ENCODE data around the gene MUC3A.
"Not testable (repeated sequence)": the region's sequence is repeated elsewhere in the genome, so short reads cannot be mapped to it uniquely, and the experiment has no call there.

The MUC3A gene, protein sequence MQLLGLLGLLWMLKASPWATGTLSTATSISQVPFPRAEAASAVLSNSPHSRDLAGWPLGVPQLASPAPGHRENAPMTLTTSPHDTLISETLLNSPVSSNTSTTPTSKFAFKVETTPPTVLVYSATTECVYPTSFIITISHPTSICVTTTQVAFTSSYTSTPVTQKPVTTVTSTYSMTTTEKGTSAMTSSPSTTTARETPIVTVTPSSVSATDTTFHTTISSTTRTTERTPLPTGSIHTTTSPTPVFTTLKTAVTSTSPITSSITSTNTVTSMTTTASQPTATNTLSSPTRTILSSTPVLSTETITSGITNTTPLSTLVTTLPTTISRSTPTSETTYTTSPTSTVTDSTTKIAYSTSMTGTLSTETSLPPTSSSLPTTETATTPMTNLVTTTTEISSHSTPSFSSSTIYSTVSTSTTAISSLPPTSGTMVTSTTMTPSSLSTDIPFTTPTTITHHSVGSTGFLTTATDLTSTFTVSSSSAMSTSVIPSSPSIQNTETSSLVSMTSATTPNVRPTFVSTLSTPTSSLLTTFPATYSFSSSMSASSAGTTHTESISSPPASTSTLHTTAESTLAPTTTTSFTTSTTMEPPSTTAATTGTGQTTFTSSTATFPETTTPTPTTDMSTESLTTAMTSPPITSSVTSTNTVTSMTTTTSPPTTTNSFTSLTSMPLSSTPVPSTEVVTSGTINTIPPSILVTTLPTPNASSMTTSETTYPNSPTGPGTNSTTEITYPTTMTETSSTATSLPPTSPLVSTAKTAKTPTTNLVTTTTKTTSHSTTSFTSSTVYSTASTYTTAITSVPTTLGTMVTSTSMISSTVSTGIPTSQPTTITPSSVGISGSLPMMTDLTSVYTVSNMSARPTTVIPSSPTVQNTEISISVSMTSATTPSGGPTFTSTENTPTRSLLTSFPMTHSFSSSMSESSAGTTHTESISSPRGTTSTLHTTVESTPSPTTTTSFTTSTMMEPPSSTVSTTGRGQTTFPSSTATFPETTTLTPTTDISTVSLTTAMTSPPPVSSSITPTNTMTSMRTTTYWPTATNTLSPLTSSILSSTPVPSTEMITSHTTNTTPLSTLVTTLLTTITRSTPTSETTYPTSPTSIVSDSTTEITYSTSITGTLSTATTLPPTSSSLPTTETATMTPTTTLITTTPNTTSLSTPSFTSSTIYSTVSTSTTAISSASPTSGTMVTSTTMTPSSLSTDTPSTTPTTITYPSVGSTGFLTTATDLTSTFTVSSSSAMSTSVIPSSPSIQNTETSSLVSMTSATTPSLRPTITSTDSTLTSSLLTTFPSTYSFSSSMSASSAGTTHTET (N-terminal part only)

DNA sequence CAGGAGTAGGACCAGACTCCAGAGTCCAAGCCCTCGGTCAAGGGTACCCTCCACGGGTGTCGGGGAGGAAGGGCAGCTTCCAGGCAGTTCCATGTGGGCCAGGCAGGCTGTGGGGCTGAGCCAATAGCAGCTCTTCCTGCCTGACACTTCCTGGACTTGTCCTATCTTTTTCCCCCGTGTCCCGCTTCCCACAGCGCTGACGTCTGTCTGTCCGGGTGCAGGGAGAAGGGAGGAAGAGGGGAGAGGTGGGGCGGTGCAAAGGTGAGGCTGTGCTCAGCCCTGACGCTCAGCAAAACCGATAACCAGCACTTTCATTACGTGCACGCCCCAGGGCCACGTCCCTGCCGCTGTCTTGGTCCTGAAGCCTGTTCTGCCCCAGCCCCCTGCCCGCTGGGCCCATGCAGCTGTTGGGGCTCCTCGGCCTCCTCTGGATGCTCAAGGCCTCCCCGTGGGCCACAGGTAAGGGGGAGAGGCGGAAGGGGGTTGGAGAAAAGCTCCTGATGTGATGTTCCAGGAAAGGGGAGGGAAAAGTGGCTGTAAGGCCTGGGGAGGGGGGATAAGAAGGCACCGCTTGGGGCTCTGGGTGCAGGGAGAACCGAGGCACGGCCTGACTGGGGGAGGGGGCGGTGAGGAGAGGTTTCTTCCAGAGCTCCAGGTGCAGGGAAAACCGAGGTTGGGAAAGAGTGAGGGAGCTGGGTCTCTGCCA is at the start of gene MUC3A:
MUC3A (plus strand) TSS at position 308 of the 706 bp plus-strand sequence; CDS start at position 399, 91 bp downstream.
- Histone ChIP-seq H3K9me3 (replicated peaks in 1 of 11) (peaks cover 0 to 4% (median under 1%) of the 10 kb centered on the region in 11 experiments; a peak in 2 of 22 replicates), H3K27ac (no peak within 1 kb of the TSS), H3K4me1 (peaks cover 14 to 48% (median 33%) of the 10 kb centered on the region in 10 experiments), H3K9ac (no peak within 1 kb of the TSS), H4K20me1 (no peaks in the 10 kb centered on the region), H3K4me2 (peak within 1 kb of the TSS in 7 of 11 experiments; percentile 17 to 82 (median 26); a peak in 11 of 22 replicates), H3K27me3 (no peaks in the 10 kb centered on the region), H3K36me3 (no peaks in the 10 kb centered on the region), H3K4me3 (no peak within 1 kb of the TSS)
- TF ChIP-seq Cebpa-rat (IDR thresholded peaks at IDR 0.05) = no peak

DNA sequence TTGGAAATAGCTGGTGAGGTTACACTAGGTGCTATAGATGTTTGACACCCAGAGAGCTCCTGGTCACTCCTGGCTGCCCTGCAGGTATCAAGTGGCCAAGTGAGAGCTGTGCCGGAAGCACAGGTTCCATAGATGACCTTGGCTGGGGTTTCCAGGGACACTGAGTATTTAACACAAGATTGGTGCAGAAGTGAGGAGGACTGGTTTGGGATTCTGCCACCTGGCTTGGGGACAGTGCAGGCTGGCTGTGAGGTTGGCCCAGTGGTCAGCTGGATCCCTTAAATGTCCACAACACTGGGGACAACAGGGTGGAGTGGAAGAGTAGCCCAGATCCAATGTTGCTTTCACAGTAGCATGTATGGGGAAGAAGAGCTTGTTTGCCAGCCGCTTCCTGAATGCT is 48.4 kb upstream of the MUC3A start:
- Histone ChIP-seq H4K20me1 (peaks cover 0 to 9% (median 5%) of the 10 kb centered on the region in 11 experiments; a peak in 7 of 22 replicates), H3K4me1 (peaks cover 0 to 17% (median 2%) of the 10 kb centered on the region in 10 experiments; a peak in 7 of 20 replicates), H3K27me3 (peaks cover 15 to 26% (median 24%) of the 10 kb centered on the region in 11 experiments), H3K27ac (no peak overlapping the region), H3K9me3 (replicated peaks in 1 of 11) (no peaks in the 10 kb centered on the region), H3K36me3 (no peaks in the 10 kb centered on the region), H3K4me2 (no peak overlapping the region), H3K4me3 (no peak overlapping the region), H3K9ac (no peak overlapping the region)
- no peak for TF ChIP-seq Cebpa-rat (IDR thresholded peaks at IDR 0.05)

DNA sequence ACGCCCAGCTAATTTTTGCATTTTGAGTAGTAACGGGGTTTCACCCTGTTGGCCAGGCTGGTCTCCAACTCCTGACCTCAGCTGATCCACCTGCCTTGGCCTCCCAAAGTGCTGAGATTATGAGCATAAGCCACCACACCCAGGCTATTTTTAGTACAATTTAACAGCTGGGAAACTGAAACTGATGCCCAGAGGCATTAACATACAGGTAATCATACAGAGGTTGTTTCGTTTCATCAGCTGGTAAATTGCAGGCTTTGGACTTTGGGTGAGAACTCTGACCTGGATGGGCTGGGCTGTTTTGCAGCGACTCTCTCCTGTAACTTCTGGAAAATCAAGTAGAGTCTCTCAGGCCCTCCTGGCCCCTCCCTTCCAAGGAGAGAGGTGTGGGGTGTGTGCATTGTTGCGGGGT is 47.4 kb upstream of the MUC3A start:
- peaks cover 6 to 17% (median 15%) of the 10 kb centered on the region in 11 experiments for H3K27me3 ChIP-seq
- H4K20me1 ChIP-seq = no peaks in the 10 kb centered on the region; a peak in 1 of 22 replicates
- no peaks in the 10 kb centered on the region for H3K36me3 ChIP-seq
- H3K4me2 ChIP-seq = no peak overlapping the region
- H3K4me3 ChIP-seq = no peak overlapping the region
- H3K9me3 ChIP-seq (replicated peaks in 1 of 11) = no peaks in the 10 kb centered on the region; a peak in 1 of 22 replicates
- no peak overlapping the region for H3K9ac ChIP-seq
- no peak overlapping the region for H3K27ac ChIP-seq
- H3K4me1 ChIP-seq = peaks cover 0 to 10% (median 0%) of the 10 kb centered on the region in 10 experiments; a peak in 2 of 20 replicates
- no peak for TF ChIP-seq Cebpa-rat (IDR thresholded peaks at IDR 0.05)

DNA sequence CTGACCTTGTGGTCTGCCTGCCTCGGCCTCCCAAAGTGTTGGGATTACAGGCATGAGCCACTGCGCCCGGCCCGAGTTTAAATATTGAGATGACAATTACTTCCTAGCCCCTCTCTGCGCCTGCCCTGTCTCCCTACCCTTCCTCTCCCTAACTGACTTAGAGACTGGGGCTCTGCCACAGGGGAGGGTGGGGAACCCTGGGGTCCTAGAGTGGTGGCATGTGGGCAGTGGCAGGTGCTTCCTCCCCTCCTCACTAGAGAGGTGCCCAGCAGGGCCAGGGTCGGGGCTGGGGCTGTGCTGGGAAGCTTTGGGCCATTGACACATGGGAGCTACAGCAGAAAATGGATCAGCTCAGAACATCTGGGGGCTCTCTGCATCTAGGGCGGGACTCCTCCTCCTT is 46.7 kb upstream of the MUC3A start:
- peaks cover 0 to 1% (median 0%) of the 10 kb centered on the region in 11 experiments; a peak in 1 of 22 replicates for H3K9me3 ChIP-seq (replicated peaks in 1 of 11)
- 0 out of 22 replicates have a peak overlapping the region, but pooled peaks of 1 of the 11 experiments have one; percentile 12 for H3K4me2 ChIP-seq
- H3K4me3 ChIP-seq = no peak overlapping the region
- H3K27me3 ChIP-seq = peaks cover 0 to 10% (median 8%) of the 10 kb centered on the region in 11 experiments; a peak in 19 of 22 replicates
- no peak for TF ChIP-seq Cebpa-rat (IDR thresholded peaks at IDR 0.05)
- H3K4me1 ChIP-seq = peaks cover 0 to 10% (median 0%) of the 10 kb centered on the region in 10 experiments; a peak in 2 of 20 replicates
- H3K9ac ChIP-seq = no peak overlapping the region
- no peaks in the 10 kb centered on the region for H3K36me3 ChIP-seq
- H3K27ac ChIP-seq = no peak overlapping the region
- no peaks in the 10 kb centered on the region for H4K20me1 ChIP-seq

DNA sequence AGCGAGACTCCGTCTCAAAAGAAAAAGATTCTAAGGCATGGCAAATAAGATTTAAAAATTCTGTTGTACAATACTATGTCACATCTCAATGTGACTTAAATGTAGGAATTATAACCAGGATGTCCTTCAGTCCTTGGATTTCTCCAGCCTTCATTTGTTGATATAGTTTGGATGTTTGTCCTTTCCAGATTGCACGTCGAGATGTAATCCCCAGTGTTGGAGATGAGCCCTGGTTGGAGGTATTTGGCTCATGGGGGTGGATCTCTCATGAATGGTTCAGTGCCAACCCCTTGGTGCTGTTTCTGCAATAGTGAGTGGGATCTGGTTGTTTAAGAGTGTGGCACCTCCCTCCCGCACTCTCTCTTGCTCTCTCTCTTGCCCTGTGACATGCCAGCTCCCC is 40.8 kb upstream of the MUC3A start:
- no peak overlapping the region for H3K4me3 ChIP-seq
- H3K27ac ChIP-seq = no peak overlapping the region
- H3K4me2 ChIP-seq = no peak overlapping the region
- H3K4me1 ChIP-seq = peaks cover 0 to 21% (median 9%) of the 10 kb centered on the region in 10 experiments; a peak in 12 of 20 replicates
- H3K27me3 ChIP-seq = no peaks in the 10 kb centered on the region
- peaks cover 0 to 14% (median 8%) of the 10 kb centered on the region in 11 experiments; a peak in 17 of 22 replicates for H3K9me3 ChIP-seq (replicated peaks in 1 of 11)
- H3K36me3 ChIP-seq = no peaks in the 10 kb centered on the region
- H4K20me1 ChIP-seq = no peaks in the 10 kb centered on the region
- H3K9ac ChIP-seq = no peak overlapping the region
- no peak for TF ChIP-seq Cebpa-rat (IDR thresholded peaks at IDR 0.05)

DNA sequence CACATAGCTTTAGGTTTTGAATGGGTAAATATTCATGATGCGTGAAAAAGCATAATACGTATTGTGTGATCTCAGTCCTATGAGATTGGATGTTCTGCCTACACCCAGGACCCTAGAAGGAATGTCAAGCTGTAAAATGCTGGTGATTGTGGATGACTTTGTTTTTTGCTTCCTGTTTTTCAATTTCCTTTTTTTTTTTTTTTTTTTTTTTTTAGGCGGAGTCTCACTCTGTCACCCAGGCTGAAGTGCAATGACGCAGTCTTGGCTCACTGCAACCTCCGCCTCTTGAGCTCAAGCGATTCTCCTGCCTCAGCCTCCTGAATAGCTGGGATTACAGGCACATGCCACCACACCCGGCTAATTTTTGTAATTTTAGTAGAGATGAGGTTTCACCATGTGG is 38.9 kb upstream of the MUC3A start:
- H3K27ac ChIP-seq = peak overlapping the region in 1 of 11 experiments; percentile 45; a peak in 3 of 22 replicates

DNA sequence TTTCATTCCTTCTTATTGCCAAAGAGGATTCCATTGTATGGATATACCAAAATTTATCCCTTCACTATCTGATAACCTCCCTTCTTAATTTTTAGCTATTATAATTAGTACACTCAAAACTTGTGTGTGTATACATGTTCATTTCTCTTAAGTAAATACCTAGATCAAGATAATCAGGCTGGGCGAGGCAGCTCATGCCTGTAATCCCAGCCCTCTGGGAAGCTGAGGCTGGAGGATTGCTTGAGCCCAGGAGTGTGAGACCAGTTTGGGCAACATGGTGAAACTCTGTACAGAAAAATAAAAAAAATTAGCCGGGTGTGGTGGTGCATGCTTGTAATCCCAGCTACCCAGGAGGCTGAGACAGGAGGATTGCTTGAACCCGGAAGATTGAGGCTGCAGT is 37.9 kb upstream of the MUC3A start:
- Histone ChIP-seq H3K4me3 (no peak overlapping the region), H3K4me2 (no peak overlapping the region), H3K27ac (no peak overlapping the region), H3K9ac (no peak overlapping the region), H3K9me3 (replicated peaks in 1 of 11) (peaks cover 0 to 14% (median 8%) of the 10 kb centered on the region in 11 experiments; a peak in 17 of 22 replicates), H3K27me3 (no peaks in the 10 kb centered on the region), H3K4me1 (peaks cover 0 to 29% (median 9%) of the 10 kb centered on the region in 10 experiments; a peak in 12 of 20 replicates), H3K36me3 (no peaks in the 10 kb centered on the region), H4K20me1 (no peaks in the 10 kb centered on the region)
- no peak for TF ChIP-seq Cebpa-rat (IDR thresholded peaks at IDR 0.05)

More for the DNA sequence above, 38.9 kb upstream of the MUC3A start:
- Histone ChIP-seq H3K9me3 (replicated peaks in 1 of 11) (peaks cover 0 to 14% (median 8%) of the 10 kb centered on the region in 11 experiments; a peak in 17 of 22 replicates), H3K4me1 (peaks cover 0 to 29% (median 9%) of the 10 kb centered on the region in 10 experiments; a peak in 12 of 20 replicates), H3K4me2 (peak overlapping the region in 6 of 11 experiments; percentile 8 to 55 (median 42); a peak in 11 of 22 replicates)
- H4K20me1 ChIP-seq, H3K36me3 ChIP-seq, H3K4me3 ChIP-seq, H3K9ac ChIP-seq, H3K27me3 ChIP-seq: not testable (repeated sequence)
